Islet precursor cell (in vitro differentiated cells): ENCODE measurements around the gene NOSIP.
A peak's percentile ranks its signal among the peaks of the same experiment; 100 is the strongest.

Experiments used
- DNase-seq: peaks from one replicate; pipeline ENCODE4 v3.0.0-alpha.2; 2018

Gene NOSIP

DNA sequence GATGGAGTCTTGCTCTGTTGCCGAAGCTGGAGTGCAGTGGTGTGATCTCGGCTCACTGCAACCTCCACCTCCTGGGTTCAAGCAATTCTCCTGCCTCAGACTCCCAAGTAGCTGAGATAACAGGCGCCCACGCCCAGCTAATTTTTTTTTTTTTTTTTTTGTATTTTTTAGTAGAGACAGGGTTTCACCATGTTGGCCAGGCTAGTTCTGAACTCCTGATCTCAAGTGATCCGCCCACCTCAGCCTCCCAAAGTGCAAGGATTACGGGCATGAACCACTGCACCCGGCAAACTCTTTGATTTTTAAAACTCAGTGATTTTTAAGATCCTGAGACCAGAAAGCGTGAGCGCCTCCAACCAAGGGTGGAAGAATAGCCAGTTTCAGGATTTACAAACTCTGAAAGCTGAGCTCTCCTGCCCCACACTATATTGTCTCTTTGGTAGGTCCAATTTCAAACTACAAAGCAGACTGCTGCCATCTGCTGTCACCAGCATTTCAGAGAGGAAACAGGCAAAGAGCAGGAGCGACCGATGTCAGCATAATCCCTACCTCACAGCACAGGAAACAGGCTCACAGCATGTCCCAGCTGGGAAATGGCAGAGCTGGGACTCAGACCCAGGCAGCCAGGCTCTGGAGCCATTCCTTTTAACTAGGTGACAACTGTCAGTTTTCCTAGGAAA, 9.2 kb downstream of the NOSIP start:
- DNase-seq = peak; percentile 76

DNA sequence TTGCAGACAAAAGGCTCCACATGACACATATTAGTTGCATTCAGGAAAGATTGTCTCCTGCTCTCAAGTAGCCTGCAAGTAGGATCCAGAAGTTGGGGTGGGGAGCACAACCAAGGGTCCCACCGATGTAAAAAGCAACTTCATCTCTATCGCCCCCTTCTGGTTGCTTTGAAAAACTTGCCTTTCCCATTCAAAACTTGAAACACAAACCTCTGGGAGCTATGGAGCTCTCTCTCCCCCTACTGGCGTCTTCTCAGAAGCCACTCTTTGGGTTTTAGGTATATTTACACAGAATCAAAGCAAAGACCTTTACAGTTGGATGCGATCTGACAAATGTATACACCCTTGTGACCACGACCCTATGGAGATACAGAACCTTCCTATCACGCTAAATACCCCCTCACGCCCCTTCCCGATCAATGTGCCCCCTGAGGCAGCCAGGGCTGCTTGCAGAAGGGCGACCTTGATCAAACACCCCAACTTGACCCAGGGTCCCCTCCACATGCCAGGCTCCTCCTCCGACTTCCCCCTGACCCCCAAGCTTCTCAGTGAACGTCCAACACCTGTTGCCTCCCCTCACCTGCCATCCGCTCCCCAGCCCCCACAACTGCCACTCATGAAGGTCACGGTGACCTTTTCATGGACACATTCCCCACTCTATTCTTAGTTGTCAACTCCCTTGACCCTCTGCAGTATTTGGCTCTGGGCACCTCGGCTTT, 10.1 kb downstream of the NOSIP start:
- peak; percentile 72 for DNase-seq

DNA sequence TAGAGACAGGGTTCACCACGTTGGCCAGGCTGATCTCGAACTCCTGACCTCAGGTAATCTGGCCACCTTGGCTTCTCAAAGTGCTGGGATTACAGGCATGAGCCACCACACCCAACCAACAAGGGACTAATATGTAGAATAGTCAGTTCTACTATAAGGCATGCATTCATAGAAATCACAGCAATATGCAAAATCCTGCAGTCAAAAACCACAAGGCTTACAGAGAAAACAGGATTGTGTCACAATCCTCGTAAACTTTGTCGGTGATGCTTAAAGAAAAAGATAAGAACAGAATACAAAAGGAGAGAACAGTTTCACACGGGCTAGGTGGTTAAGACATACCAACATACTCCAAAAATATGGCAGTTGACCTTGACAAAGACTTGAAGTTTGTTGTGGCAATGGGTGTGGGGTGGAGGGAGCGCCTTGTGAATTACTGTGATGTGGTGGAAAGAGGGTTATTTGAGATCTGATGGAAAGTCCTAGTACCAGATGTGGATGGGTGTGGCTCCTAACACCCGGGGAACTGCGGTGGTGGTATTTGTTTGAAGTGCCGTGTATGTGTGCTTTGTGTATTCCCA, 12.4 kb downstream of the NOSIP start:
- DNase-seq = no peak

DNA sequence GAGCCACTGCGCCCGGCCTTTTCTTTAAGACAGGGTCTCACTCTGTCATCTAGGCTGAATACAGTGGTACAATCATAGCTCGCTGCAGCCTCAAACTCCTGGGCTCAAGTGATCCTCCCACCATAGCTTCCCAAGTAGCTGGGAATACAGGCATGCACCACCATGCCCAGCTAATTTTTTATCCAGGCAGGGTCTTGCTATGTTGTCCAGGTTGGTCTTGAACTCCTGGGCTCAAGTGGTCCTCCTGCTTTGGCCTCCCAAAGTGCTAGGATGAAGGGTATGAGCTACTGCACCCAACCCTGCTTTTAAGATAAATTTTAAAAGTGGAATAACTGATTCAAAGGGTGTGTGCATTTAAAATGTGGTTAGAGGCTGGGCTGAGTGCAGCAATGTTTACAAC, 14.1 kb downstream of the NOSIP start:
- DNase-seq = no peak

DNA sequence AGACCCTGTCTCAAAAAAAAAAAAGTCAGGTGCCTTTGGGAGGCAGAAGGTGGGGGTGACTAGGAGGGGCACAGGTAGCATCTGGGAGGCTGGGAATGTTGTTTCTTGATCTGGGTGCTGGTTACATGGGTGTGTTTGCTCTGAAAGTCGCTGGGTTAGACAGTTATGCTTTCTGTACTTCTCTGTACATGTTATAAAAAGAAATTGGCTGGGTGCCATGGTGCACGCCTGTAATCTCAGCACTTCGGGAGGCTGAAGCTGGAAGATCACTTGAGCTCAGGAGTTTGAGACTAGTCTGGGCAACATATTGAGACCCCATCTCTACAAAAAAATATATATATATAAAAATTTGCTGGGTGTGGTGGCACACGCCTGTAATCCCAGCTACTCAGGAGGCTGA, 15.1 kb downstream of the NOSIP start:
- DNase-seq = no peak

DNA sequence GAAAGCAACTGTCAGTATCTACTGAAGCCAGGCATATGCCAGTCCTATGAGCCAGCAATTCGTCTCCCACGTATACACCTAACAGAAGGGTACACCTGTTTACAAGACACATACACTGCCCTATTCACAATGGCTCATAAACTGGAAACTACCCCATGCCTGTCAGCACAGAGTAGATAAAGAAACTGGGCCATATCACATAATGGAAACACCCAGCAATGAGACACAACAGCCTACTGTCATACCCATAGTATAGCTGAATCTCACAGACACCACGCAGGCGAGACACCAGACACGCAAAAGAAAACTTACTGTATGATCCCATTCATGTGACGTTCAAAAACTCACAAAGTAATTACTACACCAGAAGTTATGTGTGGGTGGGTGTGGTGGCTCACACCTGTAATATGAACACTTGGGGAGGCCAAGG, 15.7 kb downstream of the NOSIP start:
- DNase-seq = no peak

DNA sequence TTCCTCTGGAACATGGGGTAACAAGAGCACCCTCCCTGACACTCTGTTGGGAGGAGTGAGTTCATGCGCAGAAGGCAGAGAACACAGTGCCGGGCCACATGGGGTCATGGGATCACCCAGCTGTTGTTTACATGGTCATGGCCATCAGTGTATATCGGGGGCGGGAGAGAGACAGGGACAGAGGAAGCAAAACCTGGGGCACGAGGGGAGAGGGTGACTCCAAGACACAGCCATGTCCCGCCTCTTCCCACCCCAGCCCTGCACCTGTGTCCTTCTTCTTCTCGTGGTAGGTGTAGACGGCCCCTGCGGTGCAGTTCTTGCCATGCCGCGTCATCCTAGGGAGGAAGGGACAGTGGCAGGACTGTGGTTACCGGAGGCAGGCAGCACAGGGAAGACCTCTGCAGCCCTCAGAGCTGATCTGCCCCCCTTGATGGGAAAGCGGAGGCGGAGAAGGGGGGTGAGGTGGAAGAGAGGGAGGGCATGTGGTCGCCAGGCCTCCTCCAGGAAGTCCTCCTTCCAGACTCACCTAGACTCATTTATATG, 19.9 kb downstream of the NOSIP start:
- no peak for DNase-seq

DNA sequence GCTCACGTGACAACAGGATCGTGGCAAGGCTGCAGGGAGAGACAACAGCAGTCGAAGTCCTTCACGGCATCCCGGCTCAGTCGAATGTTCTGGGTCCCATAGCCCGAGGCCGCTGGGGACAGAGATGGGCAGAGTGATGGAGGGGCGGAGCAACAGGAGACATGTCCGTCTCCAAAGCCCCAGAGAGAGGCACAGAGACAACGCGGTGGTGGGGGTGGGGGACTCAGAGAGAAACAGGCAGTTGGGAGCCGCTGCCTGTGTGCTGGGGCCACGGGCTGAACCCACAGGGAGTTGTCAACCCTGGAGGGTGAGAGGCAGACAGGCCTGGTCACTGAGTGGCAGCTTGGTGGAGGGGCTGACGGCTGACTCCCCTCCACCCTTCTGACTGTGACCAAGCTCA, 20.4 kb downstream of the NOSIP start:
- no peak for DNase-seq

DNA sequence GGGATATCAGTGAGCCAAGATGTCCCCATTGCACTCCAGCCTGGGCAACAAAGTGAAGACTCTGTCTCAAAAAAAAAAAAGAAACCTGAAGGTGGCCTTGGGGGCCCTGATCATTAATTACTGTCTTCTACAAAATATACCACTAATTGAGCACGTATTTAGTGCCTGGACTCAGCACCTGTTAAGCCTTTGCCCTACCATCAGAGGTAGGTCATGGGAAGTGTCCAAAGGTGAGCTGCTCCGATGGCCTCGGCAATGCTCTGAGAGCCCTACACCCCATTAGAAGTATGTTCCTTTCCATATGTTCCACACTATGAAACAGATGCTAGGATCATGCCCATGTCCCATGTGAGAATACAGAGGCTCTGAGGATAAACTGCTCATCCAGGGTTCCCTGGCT, 20.9 kb downstream of the NOSIP start:
- DNase-seq = no peak

DNA sequence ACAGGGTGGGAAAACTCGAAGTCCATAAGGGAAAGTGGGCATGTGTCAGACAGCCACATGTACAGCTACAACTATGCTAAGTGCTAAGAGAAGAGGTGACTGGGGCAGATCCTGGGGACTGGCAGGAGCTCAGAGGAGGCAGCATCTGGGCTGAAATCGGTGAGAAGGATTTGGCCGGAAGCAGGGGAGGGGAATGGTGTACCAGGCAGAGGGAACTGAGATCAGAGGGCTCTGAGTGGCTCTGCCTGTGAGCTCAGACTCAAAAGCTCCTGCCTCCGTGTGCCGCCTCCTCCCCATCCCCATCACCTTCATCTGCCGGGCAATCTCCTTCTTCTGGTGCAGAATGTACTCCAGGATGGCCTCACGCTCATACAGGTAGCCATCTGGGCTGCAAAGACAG, 21.8 kb downstream of the NOSIP start:
- DNase-seq = no peak

DNA sequence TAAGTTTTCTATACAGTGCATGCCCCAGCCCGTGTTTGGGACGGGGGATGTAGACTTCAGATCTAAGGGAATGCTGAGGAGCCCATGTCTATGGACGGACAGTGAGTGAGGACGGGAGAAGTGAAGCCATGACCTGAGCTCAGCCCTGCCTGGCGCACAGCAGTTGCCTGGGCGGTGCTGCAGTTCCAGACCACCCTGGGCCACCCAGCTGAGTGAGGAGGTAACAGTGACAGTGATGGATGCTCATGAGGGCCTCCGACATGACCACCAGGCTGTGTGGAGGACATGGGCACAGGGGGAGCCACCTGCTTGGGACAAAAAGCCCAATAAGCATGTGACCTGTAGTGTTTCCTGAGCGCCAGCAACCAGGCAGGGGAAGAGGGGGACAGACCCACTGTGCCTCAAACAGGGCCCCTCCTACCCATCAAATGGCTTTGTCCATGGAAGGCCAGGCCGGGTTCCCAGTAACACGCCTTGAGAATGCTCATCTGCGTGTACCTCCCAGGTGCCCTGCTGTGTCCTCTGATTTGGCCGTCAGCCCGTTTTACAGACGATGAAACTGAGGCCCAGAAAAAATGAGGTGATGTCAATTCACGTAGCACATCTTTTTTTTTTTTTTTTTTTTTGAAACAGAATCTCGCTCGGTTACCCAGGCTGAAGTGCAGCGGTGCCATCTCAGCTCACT, 22.6 kb downstream of the NOSIP start:
- no peak for DNase-seq

DNA sequence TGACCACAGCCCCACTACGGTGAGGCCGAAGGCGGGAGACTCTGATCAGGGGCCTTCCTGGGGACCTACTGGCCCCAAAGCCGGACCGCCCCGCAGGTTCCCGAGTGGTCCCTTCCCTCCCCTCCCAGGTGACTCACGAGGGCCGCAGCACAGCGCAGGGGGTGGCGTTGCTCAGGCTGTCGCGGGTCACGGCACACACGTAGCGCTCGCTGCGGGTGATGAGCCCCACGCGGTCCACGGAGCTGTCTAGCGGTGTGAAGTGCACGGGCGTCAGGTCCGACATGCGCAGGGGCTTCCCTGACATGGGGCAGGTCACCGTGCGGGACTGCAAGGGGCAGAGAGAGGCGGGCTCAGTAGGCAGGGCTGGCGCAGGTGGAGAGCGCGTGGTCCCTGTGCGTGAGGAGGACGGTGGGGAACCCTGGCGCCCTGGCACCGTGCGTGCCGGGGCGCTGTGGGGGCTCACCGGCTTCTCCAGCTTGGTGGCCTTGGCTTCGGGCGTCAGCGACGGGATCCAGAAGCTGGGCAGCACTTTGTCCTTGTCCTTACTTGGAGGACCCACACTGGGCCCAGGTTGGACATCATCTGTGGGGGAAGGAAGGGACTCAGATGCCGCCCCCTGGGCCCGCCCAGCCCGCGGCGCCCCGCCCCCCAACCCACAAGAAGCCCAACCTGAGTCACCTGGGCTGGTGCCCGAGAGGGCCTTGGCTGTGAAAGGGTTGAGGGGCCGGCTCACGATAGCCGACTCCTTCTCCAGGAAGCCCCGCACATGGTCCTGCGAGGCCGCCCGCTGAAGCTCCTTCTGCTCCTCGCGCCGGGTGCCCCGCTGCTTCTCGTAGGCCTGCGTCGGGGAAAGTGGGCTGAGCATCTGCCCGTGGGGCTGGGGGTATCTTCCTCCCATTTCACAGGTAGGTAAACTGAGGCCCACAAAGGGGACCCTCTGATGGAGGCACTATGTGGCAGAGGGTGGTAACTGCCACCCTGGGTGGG, 23.7 kb downstream of the NOSIP start:
- peak; percentile 82 for DNase-seq

DNA sequence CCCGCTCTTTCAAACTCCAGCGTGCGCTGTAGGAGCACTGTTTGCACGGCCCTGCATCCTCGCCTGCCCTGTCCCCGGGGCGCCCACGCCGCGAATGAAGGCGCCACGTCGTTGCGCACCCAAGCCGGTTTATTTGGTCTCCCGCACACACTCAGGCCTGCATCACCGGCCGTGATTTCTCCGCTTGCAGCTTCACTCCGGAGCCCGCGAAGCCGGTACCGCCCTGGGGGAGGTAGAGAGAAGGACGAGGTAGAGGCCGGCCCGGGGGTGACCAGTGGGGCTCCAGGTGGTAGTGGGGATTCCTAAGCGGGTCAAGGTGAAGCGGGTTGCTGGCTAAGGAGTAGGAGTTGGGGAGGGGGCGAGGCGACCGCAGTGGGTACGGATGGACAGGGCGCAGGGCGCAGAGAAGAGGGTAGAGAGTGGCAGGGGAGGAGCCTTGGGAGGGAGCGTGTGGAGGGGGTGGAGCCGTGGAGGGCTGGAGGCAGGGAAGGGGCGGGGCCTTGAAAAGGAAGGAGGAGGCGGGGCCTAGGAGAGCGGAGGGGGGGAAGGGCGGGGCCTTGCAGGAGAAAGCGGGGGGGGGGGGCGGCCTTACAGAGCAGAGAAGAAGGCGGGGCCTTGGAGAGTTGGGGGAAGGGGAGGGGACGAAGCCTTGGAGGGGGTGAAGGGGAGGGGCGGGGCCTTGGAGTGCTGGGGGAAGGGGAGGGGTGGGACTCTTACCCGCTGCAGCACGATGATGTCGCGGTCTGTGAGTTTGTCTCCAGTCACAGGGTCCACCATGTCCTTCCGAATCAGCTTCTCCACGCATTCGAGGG, 24.6 kb downstream of the NOSIP start:
- DNase-seq = peak; percentile 95

DNA sequence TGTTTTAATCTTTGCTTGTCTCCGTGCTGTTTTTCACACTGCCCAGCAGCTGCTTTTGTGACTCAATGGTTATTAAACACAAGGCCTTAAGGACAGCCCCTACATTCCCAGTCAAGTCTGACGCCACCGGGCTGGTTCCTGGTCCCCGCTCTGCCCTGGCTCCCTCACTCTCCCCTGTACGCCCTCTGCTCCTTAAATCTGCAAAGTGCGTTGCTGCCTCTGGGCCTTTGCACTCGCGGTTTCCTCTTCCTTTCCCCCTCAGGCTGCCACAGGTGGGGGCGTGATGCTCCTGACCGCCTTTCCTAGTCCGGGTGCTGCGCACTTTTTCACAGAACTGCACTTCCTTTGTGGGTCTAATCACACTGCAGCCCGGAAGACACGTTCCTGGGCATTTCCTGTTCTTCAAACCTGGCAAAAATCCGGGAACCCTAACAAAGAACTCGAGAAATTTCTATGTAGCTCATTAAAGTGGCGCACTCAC, 25.6 kb downstream of the NOSIP start:
- no peak for DNase-seq

DNA sequence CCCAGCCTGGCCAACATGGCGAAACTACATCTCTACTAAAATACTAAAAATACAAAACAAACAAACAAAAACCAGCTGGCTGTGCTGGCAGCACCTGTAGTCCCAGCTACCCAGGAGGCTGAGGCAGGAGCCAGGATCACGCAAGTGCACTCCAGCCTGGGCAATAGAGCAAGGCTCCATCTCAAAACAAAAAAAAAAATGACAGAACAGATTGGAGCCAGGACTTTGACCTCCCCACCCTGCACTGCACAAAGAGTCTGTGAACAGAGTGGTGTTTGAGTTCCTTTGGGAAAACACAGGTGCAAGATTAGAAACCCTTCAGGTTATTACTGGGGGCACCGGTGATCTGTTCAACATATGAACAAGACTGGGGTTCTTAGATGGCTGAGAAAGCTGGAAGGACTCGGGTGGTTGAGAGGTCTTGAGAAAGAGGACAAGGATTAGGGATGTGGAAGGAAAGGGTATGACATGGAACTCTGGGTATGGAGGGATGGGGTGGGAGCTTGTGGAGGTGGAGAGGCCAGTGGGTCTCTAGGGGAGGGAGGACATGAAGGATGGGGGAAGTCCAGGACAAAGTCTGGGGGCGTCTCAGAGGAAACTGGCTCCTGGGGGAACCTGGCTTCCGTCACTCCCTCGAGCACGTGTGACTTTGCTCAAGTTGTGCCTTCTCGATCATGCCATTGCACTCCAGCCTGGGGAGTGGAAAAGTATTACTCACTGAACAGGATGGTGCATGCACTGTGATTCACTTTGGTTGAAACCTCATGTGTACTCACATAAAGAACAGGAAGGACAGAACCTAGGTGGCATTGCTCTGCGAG, 26.7 kb downstream of the NOSIP start:
- DNase-seq = no peak

DNA sequence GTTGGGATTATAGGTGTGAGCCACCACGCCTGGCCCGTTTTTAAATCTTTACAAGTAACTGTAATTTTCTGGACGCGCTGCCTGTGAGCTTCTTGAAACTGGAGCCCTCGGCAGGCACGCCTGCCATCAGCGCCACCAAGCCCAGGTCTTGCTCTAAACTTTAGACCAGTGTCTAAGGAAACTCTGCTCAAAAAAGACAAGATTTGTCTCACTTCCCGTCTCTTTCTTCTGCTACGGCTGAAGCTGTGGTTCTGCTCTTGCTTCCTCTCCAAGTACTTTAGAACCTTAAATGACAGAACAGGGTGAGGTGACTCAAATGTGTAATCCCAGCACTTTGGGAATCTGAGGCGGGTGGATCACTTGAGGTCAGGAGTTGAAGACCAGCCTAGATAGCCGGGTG, 27.6 kb downstream of the NOSIP start:
- DNase-seq = no peak

DNA sequence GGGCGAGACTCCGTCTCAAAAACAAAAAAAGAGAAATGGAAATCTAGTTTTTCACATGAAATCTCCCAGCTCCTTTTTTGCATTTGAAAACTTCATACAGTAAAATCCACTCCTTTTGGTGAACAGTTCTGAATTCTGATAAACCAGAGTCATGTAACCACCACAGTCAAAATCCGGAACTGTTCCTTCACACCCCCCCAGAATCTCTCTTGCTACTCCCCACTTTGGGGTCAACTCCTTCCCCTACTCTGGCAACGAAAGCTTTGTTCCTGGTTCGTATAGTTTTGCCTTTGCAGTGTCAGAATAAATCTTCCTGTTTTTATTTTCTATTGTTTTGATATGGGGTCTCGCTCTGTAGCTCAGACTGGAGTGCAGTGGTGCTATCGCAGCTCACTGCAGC, 28.8 kb downstream of the NOSIP start:
- DNase-seq = no peak

DNA sequence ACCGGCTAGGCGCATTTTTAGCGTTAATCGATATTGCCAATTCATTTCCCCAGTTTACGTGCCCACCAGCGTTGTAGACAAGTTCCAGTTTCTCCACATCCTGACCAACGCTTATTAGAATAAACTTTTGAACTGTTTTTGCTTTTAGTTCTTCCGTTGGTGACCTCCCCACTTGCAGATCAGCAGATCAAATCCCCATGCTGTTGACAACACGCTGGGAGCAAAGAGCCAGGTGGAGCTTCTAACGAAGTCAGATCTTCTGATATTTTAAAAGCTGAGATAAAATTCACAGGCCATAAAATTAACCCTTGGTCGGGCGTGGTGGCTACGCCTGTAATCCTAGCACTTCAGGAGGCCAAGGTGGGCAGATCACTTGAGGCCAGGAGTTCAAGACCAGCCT, 31.3 kb downstream of the NOSIP start:
- DNase-seq = no peak

DNA sequence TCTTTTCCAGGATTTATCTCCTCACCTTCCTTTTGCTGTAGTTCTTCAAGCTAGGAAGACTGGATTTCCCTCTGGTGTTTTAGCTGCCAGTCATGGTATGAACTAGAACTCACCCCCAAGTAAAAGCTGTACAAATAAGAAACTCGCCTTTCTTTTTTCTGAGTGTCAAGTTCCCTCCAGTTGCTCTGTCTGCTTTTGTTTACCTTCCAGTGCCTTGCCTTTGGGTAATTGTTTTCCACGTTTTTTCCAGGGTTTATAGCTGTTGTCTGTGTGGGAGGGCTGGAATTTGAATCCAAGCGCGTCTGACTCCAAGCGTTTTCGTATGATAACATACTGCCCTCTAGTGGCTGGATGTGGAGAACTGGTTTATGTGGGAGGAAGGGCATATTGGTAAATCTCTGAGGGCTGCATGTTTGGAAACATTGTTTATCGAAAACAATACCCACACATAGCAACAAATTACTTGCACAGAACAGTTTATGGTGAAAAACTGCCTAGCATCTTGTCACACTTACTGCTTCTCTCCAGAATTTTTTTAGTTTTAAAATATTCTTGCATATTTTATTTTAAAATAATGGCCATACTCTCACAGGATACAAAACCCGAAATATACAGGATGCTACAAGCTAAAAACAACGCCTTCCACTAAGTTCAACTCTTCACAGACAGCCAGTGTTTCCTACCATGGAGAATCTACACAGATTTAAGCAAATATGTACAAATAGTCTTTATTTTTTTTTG, 33.4 kb downstream of the NOSIP start:
- DNase-seq = peak; percentile 90

DNA sequence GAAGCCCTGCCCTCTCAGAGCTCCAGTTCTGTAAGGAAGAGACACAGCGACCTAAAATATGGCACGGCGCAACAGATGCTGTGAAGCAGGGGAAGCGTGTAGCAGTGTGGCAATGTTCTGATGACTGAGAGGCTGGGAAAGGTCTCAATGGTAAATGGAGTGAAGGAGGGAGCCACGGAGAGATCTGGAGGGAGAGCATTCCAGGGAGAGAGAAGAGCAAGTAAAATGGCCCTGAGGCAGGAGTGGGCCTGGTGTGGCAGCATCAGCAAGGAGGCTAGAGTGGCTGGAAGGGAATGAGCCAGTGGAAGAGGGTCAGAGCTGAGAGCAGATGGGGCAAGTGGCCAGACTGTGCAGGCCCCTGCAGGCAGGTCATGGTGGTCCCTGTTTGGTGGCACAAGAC, 36.2 kb downstream of the NOSIP start:
- no peak for DNase-seq
